ENCODE measurements around the gene PLPP6. TPM values are rescaled to one million over a fixed set of nuclear protein-coding genes. Genes with fewer than 3 reads are reported as not detected.

The PLPP6 gene
- total and polyA plus RNA-seq, 2 of the 13 experiments (the other 11 are each of a cell fraction or from before 2014, with no cell fraction given) = 12.1 to 15.5 TPM

GRCh38 chr9:4662108-4662988 is at the start of gene PLPP6 (continued):
- TF ChIP-seq KMT2B (CRISPR knock-in tag; IDR thresholded peaks at IDR 0.05) (peak; percentile 28; the same call in 1 of the 2 replicates), ARID3A (IDR thresholded peaks at IDR 0.05; ENCODE audit: low read depth, low read length) (0 out of 2 replicates have a peak, but pooled peaks have one; percentile 30), ZNF557 (CRISPR knock-in tag; IDR thresholded peaks at IDR 0.05) (0 out of 2 replicates have a peak, but pooled peaks have one; percentile 65), PRDM4 (CRISPR knock-in tag; IDR thresholded peaks at IDR 0.05; ENCODE audit: borderline replicate concordance) (no peak), RFXAP (CRISPR knock-in tag; IDR thresholded peaks at IDR 0.05; ENCODE audit: borderline replicate concordance) (peak; percentile 64; the same call in 1 of the 2 replicates), MEIS2 (CRISPR knock-in tag; IDR thresholded peaks at IDR 0.05) (peak; percentile 55; the same call in 1 of the 2 replicates), ZNF510 (CRISPR knock-in tag; IDR thresholded peaks at IDR 0.05; ENCODE audit: low read depth) (0 out of 2 replicates have a peak, but pooled peaks have one; percentile 21), RXRB (CRISPR knock-in tag; IDR thresholded peaks at IDR 0.05; ENCODE audit: borderline replicate concordance) (peak; percentile 65; the same call in 1 of the 2 replicates), KAT2B (IDR thresholded peaks at IDR 0.05; ENCODE audit: borderline replicate concordance, low read depth, low read length) (no peak), MED8 (CRISPR knock-in tag; IDR thresholded peaks at IDR 0.05; ENCODE audit: insufficient replicate concordance) (peak; percentile 51), KDM1A (CRISPR knock-in tag; IDR thresholded peaks at IDR 0.05) (peak; percentile 49; the same call in 1 of the 2 replicates), ZNF121 (CRISPR knock-in tag; IDR thresholded peaks at IDR 0.05) (0 out of 2 replicates have a peak, but pooled peaks have one; percentile 47), ZNF430 (CRISPR knock-in tag; IDR thresholded peaks at IDR 0.05) (0 out of 2 replicates have a peak, but pooled peaks have one; percentile 68), ZNF674 (CRISPR knock-in tag; IDR thresholded peaks at IDR 0.05; ENCODE audit: low read depth) (no peak), NR2F6 (IDR thresholded peaks at IDR 0.05) (no peak), NR2F6 (CRISPR knock-in tag; IDR thresholded peaks at IDR 0.05) (peak; percentile 48; the same call in 1 of the 2 replicates), ESRRA (CRISPR knock-in tag; IDR thresholded peaks at IDR 0.05; ENCODE audit: low read depth) (peak; percentile 67), ZNF280D (CRISPR knock-in tag; IDR thresholded peaks at IDR 0.05) (0 out of 2 replicates have a peak, but pooled peaks have one; percentile 45), ZNF781 (CRISPR knock-in tag; IDR thresholded peaks at IDR 0.05; ENCODE audit: borderline replicate concordance, not compliant biosample characterization) (no peak), ZNF232 (CRISPR knock-in tag; IDR thresholded peaks at IDR 0.05; ENCODE audit: borderline replicate concordance) (peak; percentile 86; the same call in 1 of the 2 replicates), TEF (CRISPR knock-in tag; IDR thresholded peaks at IDR 0.05) (peak; percentile 61; the same call in 1 of the 2 replicates)

All from HepG2 (cell line).